ENCODE data around the gene CLRN2. TPM values are rescaled to one million over a fixed set of nuclear protein-coding genes. Genes with fewer than 3 reads are reported as not detected.
A peak's percentile ranks its signal among the peaks of the same experiment; 100 is the strongest.

The CLRN2 gene
- total and polyA plus RNA-seq, 4 donors, result not detected

- Histone ChIP-seq H3K9me3 (ENCODE audit: control insufficient read depth, low read length) (no peaks in the 10 kb centered on the region), H3K27me3 (ENCODE audit: control insufficient read depth in 1 of 2, insufficient read depth in 2 of 2, low read length in 1 of 2) (no peaks in the 10 kb centered on the region), H3K4me3 (ENCODE audit: low read length in 2 of 2) (no peak overlapping the region), H3K36me3 (ENCODE audit: control insufficient read depth in 1 of 2, insufficient read depth in 2 of 2, low read length in 1 of 2) (peaks cover 2 to 7% of the 10 kb centered on the region in 2 donors), H3K4me1 (ENCODE audit: control insufficient read depth in 1 of 2, insufficient read depth in 2 of 2, low read length in 2 of 2) (no peaks in the 10 kb centered on the region), H3K27ac (ENCODE audit: low read depth in 1 of 2, low read length in 2 of 2) (no peak overlapping the region)
- DNase-seq, result no peak
- 86 to 89% methylated on average over 10 of the region's 10 CpGs for WGBS, 2 donors
- ATAC-seq (ENCODE audit: low FRiP score), result no peak
- intact Hi-C loops (cut with DNase I), result no loop called here
Measured at GRCh38 chr4:17494258-17495190, 20.4 kb upstream of the CLRN2 start.

- intact Hi-C loops (cut with DNase I), result no loop called here
- H3K36me3 ChIP-seq (ENCODE audit: control insufficient read depth in 1 of 2, insufficient read depth in 2 of 2, low read length in 1 of 2), result peaks cover 4 to 5% of the 10 kb centered on the region in 2 donors
- no peak for DNase-seq
- no peak for ATAC-seq (ENCODE audit: low FRiP score)
- H3K4me1 ChIP-seq (ENCODE audit: control insufficient read depth in 1 of 2, insufficient read depth in 2 of 2, low read length in 2 of 2), result no peaks in the 10 kb centered on the region
- no peak overlapping the region for H3K27ac ChIP-seq (ENCODE audit: low read depth in 1 of 2, low read length in 2 of 2)
- no peaks in the 10 kb centered on the region for H3K27me3 ChIP-seq (ENCODE audit: control insufficient read depth in 1 of 2, insufficient read depth in 2 of 2, low read length in 1 of 2)
- no peaks in the 10 kb centered on the region for H3K9me3 ChIP-seq (ENCODE audit: control insufficient read depth, low read length)
- no peak overlapping the region for H3K4me3 ChIP-seq (ENCODE audit: low read length in 2 of 2)
- 89 to 90% methylated on average over 7 of the region's 7 CpGs for WGBS, 2 donors
Measured at GRCh38 chr4:17497890-17498523, 17.0 kb upstream of the CLRN2 start.

GRCh38 chr4:17500574-17500973, 14.4 kb upstream of the CLRN2 start:
- peaks cover 4% of the 10 kb centered on the region in 2 donors for H3K36me3 ChIP-seq (ENCODE audit: control insufficient read depth in 1 of 2, insufficient read depth in 2 of 2, low read length in 1 of 2)
- no peak overlapping the region for H3K27ac ChIP-seq (ENCODE audit: low read depth in 1 of 2, low read length in 2 of 2)
- no peaks in the 10 kb centered on the region for H3K9me3 ChIP-seq (ENCODE audit: control insufficient read depth, low read length)
- H3K27me3 ChIP-seq (ENCODE audit: control insufficient read depth in 1 of 2, insufficient read depth in 2 of 2, low read length in 1 of 2), result no peaks in the 10 kb centered on the region
- no peak for ATAC-seq (ENCODE audit: low FRiP score)
- no peak for DNase-seq
- H3K4me3 ChIP-seq (ENCODE audit: low read length in 2 of 2), result no peak overlapping the region
- H3K4me1 ChIP-seq (ENCODE audit: control insufficient read depth in 1 of 2, insufficient read depth in 2 of 2, low read length in 2 of 2), result no peaks in the 10 kb centered on the region
- intact Hi-C loops (cut with DNase I), result no loop called here

- no peak overlapping the region for H3K4me3 ChIP-seq (ENCODE audit: low read length in 2 of 2)
- intact Hi-C loops (cut with DNase I), result no loop called here
Measured at GRCh38 chr4:17502756-17503155, 12.2 kb upstream of the CLRN2 start.

DNA sequence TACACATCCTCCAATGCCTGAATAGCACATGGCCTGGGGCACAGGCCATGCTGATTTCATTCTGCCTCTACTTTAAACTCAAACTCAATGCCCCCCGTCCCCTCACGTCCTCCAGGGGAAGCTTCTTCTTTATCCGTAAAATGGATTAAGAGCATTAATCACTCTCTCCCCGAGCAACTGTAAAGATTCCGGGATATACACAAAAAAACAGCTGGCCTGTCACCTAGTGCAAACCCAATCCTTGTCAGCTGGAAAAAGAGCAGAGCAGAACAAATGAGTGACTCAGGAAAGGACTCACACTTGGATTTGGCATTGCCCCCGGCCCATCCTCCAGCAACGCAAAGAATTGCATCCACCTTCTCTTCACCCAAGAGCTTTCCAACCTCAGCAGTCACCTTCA, 10.9 kb upstream of the CLRN2 start:
- ATAC-seq (ENCODE audit: low FRiP score), result no peak
- WGBS, 2 donors, result 86 to 92% methylated on average over 7 of the region's 7 CpGs

More at GRCh38 chr4:17502756-17503155, 12.2 kb upstream of the CLRN2 start:
- DNase-seq (no peak), ATAC-seq (ENCODE audit: low FRiP score) (no peak)
- Histone ChIP-seq H3K4me1 (ENCODE audit: control insufficient read depth in 1 of 2, insufficient read depth in 2 of 2, low read length in 2 of 2) (no peaks in the 10 kb centered on the region), H3K27ac (ENCODE audit: low read depth in 1 of 2, low read length in 2 of 2) (no peak overlapping the region), H3K9me3 (ENCODE audit: control insufficient read depth, low read length) (no peaks in the 10 kb centered on the region), H3K27me3 (ENCODE audit: control insufficient read depth in 1 of 2, insufficient read depth in 2 of 2, low read length in 1 of 2) (no peaks in the 10 kb centered on the region), H3K36me3 (ENCODE audit: control insufficient read depth in 1 of 2, insufficient read depth in 2 of 2, low read length in 1 of 2) (peaks cover 3 to 6% of the 10 kb centered on the region in 2 donors)
- WGBS, 2 donors, result 78 to 80% methylated on average over 3 of the region's 3 CpGs

GRCh38 chr4:17510582-17510981, 4.4 kb upstream of the CLRN2 start:
- Histone ChIP-seq H3K4me3 (ENCODE audit: low read length in 2 of 2) (no peak overlapping the region), H3K36me3 (ENCODE audit: control insufficient read depth in 1 of 2, insufficient read depth in 2 of 2, low read length in 1 of 2) (peaks cover 0 to 2% of the 10 kb centered on the region in 2 donors), H3K27ac (ENCODE audit: low read depth in 1 of 2, low read length in 2 of 2) (no peak overlapping the region), H3K9me3 (ENCODE audit: control insufficient read depth, low read length) (no peaks in the 10 kb centered on the region), H3K4me1 (ENCODE audit: control insufficient read depth in 1 of 2, insufficient read depth in 2 of 2, low read length in 2 of 2) (no peaks in the 10 kb centered on the region), H3K27me3 (ENCODE audit: control insufficient read depth in 1 of 2, insufficient read depth in 2 of 2, low read length in 1 of 2) (no peaks in the 10 kb centered on the region)
- intact Hi-C loops (cut with DNase I), result loop anchor here in 1 of 2 donors (5.0 kb wide), 1 partner anchor 67 kb away; the partner anchor contains the start of gene LAP3
- DNase-seq (no peak), ATAC-seq (ENCODE audit: low FRiP score) (no peak)
- 91% methylated on average over 3 of the region's 3 CpGs for WGBS, 2 donors

More for the DNA sequence above, 10.9 kb upstream of the CLRN2 start:
- Histone ChIP-seq H3K4me1 (ENCODE audit: control insufficient read depth in 1 of 2, insufficient read depth in 2 of 2, low read length in 2 of 2) (no peaks in the 10 kb centered on the region), H3K36me3 (ENCODE audit: control insufficient read depth in 1 of 2, insufficient read depth in 2 of 2, low read length in 1 of 2) (peaks cover 3 to 6% of the 10 kb centered on the region in 2 donors), H3K27me3 (ENCODE audit: control insufficient read depth in 1 of 2, insufficient read depth in 2 of 2, low read length in 1 of 2) (no peaks in the 10 kb centered on the region), H3K9me3 (ENCODE audit: control insufficient read depth, low read length) (no peaks in the 10 kb centered on the region), H3K27ac (ENCODE audit: low read depth in 1 of 2, low read length in 2 of 2) (no peak overlapping the region), H3K4me3 (ENCODE audit: low read length in 2 of 2) (no peak overlapping the region)
- DNase-seq, result no peak
- intact Hi-C loops (cut with DNase I), result no loop called here

DNA sequence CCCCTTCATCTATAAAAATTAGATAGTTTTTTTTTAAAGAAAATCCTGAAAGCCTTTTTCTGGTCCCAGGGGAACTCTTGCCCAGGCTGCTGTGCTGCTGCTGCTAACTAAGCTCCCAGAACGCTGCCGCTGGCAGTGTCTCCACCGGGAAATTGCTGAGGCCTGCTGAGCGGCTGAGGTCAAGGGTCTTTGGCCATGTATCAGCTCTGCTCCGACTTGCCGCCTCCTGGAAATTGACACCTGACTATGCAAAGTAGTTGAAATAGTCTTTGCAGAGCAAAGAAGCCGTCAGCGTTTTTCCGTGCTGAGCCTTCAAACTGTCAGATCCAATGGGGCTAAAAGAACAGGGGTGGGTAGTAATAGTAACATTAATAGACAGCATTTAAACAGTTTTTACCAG, 3.9 kb upstream of the CLRN2 start:
- H3K36me3 ChIP-seq (ENCODE audit: control insufficient read depth in 1 of 2, insufficient read depth in 2 of 2, low read length in 1 of 2), result peaks cover 0 to 2% of the 10 kb centered on the region in 2 donors
- WGBS, 2 donors, result 2 to 9% methylated on average over 9 of the region's 9 CpGs
- intact Hi-C loops (cut with DNase I), result loop anchor here in 1 of 2 donors (5.0 kb wide), 1 partner anchor 66 kb away; the partner anchor contains the start of gene LAP3
- no peaks in the 10 kb centered on the region for H3K9me3 ChIP-seq (ENCODE audit: control insufficient read depth, low read length)
- ATAC-seq (ENCODE audit: low FRiP score), result no peak
- H3K27me3 ChIP-seq (ENCODE audit: control insufficient read depth in 1 of 2, insufficient read depth in 2 of 2, low read length in 1 of 2), result no peaks in the 10 kb centered on the region
- H3K4me3 ChIP-seq (ENCODE audit: low read length in 2 of 2), result peak overlapping the region; percentile 30 to 61
- H3K4me1 ChIP-seq (ENCODE audit: control insufficient read depth in 1 of 2, insufficient read depth in 2 of 2, low read length in 2 of 2), result no peaks in the 10 kb centered on the region
- peak in 1 of 2 donors; percentile 58 for DNase-seq
- H3K27ac ChIP-seq (ENCODE audit: low read depth in 1 of 2, low read length in 2 of 2), result no peak overlapping the region

- H3K27me3 ChIP-seq (ENCODE audit: control insufficient read depth in 1 of 2, insufficient read depth in 2 of 2, low read length in 1 of 2), result no peaks in the 10 kb centered on the region
- DNase-seq, result peak; percentile 77 to 88
- intact Hi-C loops (cut with DNase I), result loop anchor here in 1 of 2 donors (5.0 kb wide), 1 partner anchor 66 kb away; the partner anchor contains the start of gene LAP3
- peak overlapping the region in 1 of 2 donors; percentile 53 for H3K27ac ChIP-seq (ENCODE audit: low read depth in 1 of 2, low read length in 2 of 2)
- no peaks in the 10 kb centered on the region for H3K9me3 ChIP-seq (ENCODE audit: control insufficient read depth, low read length)
- H3K36me3 ChIP-seq (ENCODE audit: control insufficient read depth in 1 of 2, insufficient read depth in 2 of 2, low read length in 1 of 2), result peaks cover 0 to 2% of the 10 kb centered on the region in 2 donors
- no peaks in the 10 kb centered on the region for H3K4me1 ChIP-seq (ENCODE audit: control insufficient read depth in 1 of 2, insufficient read depth in 2 of 2, low read length in 2 of 2)
- 1% methylated on average over 29 to 32 of the region's 32 CpGs for WGBS, 2 donors
- ATAC-seq (ENCODE audit: low FRiP score), result peak; percentile 76
- H3K4me3 ChIP-seq (ENCODE audit: low read length in 2 of 2), result peak overlapping the region; percentile 30 to 61
Measured at GRCh38 chr4:17511509-17511949, 3.4 kb upstream of the CLRN2 start.

All from aorta (tissue), 5 donors.